Osteoblast (primary cell): ENCODE data around the gene NELL1. TPM values are rescaled to one million over a fixed set of nuclear protein-coding genes. Genes with fewer than 3 reads are reported as not detected.

Source experiments
- DNase-seq: peaks from one replicate; pipeline ENCODE4 v3.0.0; 2011; ENCODE audit warnings: low spot score, mixed read lengths; ENCODE audit not compliant: insufficient read length; ENCODE audit errors: missing footprints
- H2AFZ ChIP-seq: 2 replicates; pipeline ENCODE4 v1.6.0; 2011; ENCODE audit warnings: mild to moderate bottlenecking, low read length
- H3K27ac ChIP-seq: 2 replicates; pipeline ENCODE4 v1.5.1; 2011; ENCODE audit warnings: mild to moderate bottlenecking, low read depth, low read length, moderate library complexity
- H3K27me3 ChIP-seq: 2 replicates; pipeline ENCODE4 v1.6.0; 2012; ENCODE audit warnings: mild to moderate bottlenecking, control low read depth, inconsistent platforms, low read length, moderate library complexity; ENCODE audit not compliant: insufficient read depth
- H3K36me3 ChIP-seq: 2 replicates; pipeline ENCODE4 v1.5.1; 2011; ENCODE audit warnings: mild to moderate bottlenecking, low read length, control low read depth, moderate library complexity; ENCODE audit not compliant: insufficient read depth
- H3K4me1 ChIP-seq: 2 replicates; pipeline ENCODE4 v1.5.1; 2011; ENCODE audit warnings: mild to moderate bottlenecking, low read length, control low read depth, moderate library complexity; ENCODE audit not compliant: insufficient read depth
- H3K4me2 ChIP-seq: 2 replicates; pipeline ENCODE4 v1.6.0; 2011; ENCODE audit warnings: mild to moderate bottlenecking, low read length; ENCODE audit not compliant: insufficient read depth
- H3K4me3 ChIP-seq: fragments of 200-600 bp; sonication (generic); 3 replicates; pipeline ENCODE4 v1.5.1; 2012; ENCODE audit warnings: mild to moderate bottlenecking, low read length, inconsistent platforms; ENCODE audit not compliant: insufficient read depth
- H3K79me2 ChIP-seq: 2 replicates; pipeline ENCODE4 v1.6.0; 2012; ENCODE audit warnings: mild to moderate bottlenecking, low read length, control low read depth, inconsistent platforms; ENCODE audit not compliant: insufficient read depth
- H3K9me3 ChIP-seq: 2 replicates; pipeline ENCODE4 v1.5.1; 2011; ENCODE audit warnings: low read depth, low read length, control low read depth
- H4K20me1 ChIP-seq: 2 replicates; pipeline ENCODE4 v1.6.0; 2012; ENCODE audit warnings: mild to moderate bottlenecking, low read length, control low read depth; ENCODE audit not compliant: insufficient read depth
- total RNA-seq: library from RNA; depleted of rRNA; stranded (reverse); fragments of >200 nt; gene quantifications from 2 replicates; pipeline ENCODE4 v1.2.3, GENCODE V29; 2012
- TF ChIP-seq, protein P1 (sequence below): IDR thresholded peaks from 2 replicates; pipeline ENCODE4 v1.5.1; 2011; ENCODE audit warnings: mild to moderate bottlenecking, low read depth, low read length, moderate library complexity; ENCODE audit errors: extremely low read depth

Gene NELL1
- total RNA-seq, 1 donor: not detected

- no peak for DNase-seq
- no peak overlapping the region for H2AFZ ChIP-seq
- TF ChIP-seq, protein P1, sequence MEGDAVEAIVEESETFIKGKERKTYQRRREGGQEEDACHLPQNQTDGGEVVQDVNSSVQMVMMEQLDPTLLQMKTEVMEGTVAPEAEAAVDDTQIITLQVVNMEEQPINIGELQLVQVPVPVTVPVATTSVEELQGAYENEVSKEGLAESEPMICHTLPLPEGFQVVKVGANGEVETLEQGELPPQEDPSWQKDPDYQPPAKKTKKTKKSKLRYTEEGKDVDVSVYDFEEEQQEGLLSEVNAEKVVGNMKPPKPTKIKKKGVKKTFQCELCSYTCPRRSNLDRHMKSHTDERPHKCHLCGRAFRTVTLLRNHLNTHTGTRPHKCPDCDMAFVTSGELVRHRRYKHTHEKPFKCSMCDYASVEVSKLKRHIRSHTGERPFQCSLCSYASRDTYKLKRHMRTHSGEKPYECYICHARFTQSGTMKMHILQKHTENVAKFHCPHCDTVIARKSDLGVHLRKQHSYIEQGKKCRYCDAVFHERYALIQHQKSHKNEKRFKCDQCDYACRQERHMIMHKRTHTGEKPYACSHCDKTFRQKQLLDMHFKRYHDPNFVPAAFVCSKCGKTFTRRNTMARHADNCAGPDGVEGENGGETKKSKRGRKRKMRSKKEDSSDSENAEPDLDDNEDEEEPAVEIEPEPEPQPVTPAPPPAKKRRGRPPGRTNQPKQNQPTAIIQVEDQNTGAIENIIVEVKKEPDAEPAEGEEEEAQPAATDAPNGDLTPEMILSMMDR: no peak
- no peaks in the 10 kb centered on the region for H4K20me1 ChIP-seq
- H3K36me3 ChIP-seq: no peaks in the 10 kb centered on the region
- peaks cover 3% of the 10 kb centered on the region for H3K9me3 ChIP-seq
- no peaks in the 10 kb centered on the region for H3K27me3 ChIP-seq
- no peak overlapping the region for H3K27ac ChIP-seq
- no peak overlapping the region for H3K4me2 ChIP-seq
- H3K79me2 ChIP-seq: no peaks in the 10 kb centered on the region
- H3K4me1 ChIP-seq: no peaks in the 10 kb centered on the region
- no peak overlapping the region for H3K4me3 ChIP-seq
Observed at GRCh38 chr11:20782775-20783174, 113.4 kb downstream of the NELL1 start.

DNA sequence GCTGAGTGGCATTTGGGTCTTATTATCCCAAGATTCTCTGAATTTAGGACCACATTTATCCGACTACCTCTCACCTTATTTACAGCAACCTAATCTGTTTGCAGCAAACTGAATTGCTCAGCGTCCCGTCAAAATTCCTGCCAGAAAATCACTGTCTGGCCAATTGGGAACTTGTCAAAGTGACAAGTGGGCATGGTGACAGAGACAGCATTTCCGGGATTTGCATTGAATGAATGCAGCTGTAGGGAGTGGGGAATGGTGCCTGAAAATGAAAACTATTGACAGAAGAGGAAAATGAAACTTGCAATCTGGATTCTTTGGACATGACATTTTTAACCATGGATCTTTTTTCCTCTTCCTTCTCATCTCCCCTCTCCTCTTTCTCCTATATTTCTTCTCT, 113.8 kb downstream of the NELL1 start:
- H3K27me3 ChIP-seq: no peaks in the 10 kb centered on the region
- H2AFZ ChIP-seq: no peak overlapping the region
- TF ChIP-seq, protein P1: no peak
- H3K4me1 ChIP-seq: no peaks in the 10 kb centered on the region
- no peak for DNase-seq
- H3K27ac ChIP-seq: no peak overlapping the region
- no peaks in the 10 kb centered on the region for H4K20me1 ChIP-seq
- H3K36me3 ChIP-seq: no peaks in the 10 kb centered on the region
- no peaks in the 10 kb centered on the region for H3K79me2 ChIP-seq
- peaks cover 3% of the 10 kb centered on the region for H3K9me3 ChIP-seq
- H3K4me2 ChIP-seq: no peak overlapping the region
- no peak overlapping the region for H3K4me3 ChIP-seq

- Histone ChIP-seq H3K9me3 (no peaks in the 10 kb centered on the region), H3K27me3 (no peaks in the 10 kb centered on the region), H3K4me3 (no peak overlapping the region), H3K79me2 (no peaks in the 10 kb centered on the region), H3K36me3 (no peaks in the 10 kb centered on the region), H2AFZ (no peak overlapping the region), H3K4me2 (no peak overlapping the region), H3K27ac (no peak overlapping the region), H4K20me1 (no peaks in the 10 kb centered on the region), H3K4me1 (no peaks in the 10 kb centered on the region)
- DNase-seq: no peak
- TF ChIP-seq, protein P1: no peak
Observed at GRCh38 chr11:20790622-20791021, 121.2 kb downstream of the NELL1 start.

DNA sequence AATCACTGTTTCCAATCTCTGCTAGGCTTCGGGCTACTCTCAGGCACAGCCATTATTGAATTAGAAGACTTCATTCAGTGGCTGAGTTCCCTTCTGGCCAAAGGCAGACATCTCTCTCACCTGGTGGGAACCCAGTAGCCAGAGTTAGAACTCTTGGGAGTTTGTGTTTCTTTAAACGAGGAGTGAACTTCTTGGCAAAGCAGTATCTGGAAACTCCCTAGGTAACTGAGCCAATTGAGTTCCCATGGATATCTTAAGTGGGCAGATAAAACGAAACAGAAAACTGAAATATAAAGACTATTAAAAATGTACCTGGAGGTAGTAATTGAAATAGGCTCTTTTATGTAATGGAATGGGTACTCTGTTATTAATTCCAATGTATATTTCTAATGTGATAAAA, 125.6 kb downstream of the NELL1 start:
- Histone ChIP-seq H3K4me1 (no peaks in the 10 kb centered on the region), H3K4me2 (no peak overlapping the region), H3K27ac (no peak overlapping the region), H2AFZ (no peak overlapping the region), H3K27me3 (no peaks in the 10 kb centered on the region), H3K79me2 (no peaks in the 10 kb centered on the region), H3K4me3 (no peak overlapping the region), H3K36me3 (no peaks in the 10 kb centered on the region), H4K20me1 (no peaks in the 10 kb centered on the region), H3K9me3 (no peaks in the 10 kb centered on the region)
- no peak for DNase-seq
- TF ChIP-seq, protein P1: no peak
